Camera-type eye (tissue), 1 donor: ENCODE measurements around the gene ZBTB48. TPM values are rescaled to one million over a fixed set of nuclear protein-coding genes. Genes with fewer than 3 reads are reported as not detected.

Experiments
- total RNA-seq: library from RNA; depleted of rRNA; stranded (reverse); fragments of >200 nt; gene quantifications from one replicate; pipeline ENCODE4 v1.2.3, GENCODE V29; 2014

The ZBTB48 gene
- total RNA-seq: 36.6 TPM

DNA sequence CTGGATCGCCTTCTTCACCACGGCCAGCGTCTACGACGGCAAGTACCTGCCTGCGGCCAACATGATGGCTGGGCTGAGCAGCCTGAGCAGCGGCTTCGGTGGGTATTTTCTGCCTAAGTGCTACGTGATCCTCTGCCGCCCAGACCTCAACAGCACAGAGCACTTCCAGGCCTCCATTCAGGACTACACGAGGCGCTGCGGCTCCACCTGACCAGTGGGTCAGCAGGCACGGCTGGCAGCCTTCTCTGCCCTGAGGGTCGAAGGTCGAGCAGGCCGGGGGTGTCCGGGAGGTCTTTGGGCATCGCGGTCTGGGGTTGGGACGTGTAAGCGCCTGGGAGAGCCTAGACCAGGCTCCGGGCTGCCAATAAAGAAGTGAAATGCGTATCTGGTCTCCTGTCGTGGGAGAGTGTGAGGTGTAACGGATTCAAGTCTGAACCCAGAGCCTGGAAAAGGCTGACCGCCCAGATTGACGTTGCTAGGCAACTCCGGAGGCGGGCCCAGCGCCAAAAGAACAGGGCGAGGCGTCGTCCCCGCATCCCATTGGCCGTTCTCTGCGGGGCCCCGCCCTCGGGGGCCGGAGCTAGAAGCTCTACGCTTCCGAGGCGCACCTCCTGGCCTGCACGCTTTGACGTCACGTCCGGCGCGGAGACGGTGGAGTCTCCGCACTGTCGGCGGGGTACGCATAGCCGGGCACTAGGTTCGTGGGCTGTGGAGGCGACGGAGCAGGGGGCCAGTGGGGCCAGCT lies at the start of gene ZBTB48:
ZBTB48 (plus strand) TSS at position 621 of the 745 bp plus-strand sequence. CDS start 616 bp downstream, outside the sequence.

DNA sequence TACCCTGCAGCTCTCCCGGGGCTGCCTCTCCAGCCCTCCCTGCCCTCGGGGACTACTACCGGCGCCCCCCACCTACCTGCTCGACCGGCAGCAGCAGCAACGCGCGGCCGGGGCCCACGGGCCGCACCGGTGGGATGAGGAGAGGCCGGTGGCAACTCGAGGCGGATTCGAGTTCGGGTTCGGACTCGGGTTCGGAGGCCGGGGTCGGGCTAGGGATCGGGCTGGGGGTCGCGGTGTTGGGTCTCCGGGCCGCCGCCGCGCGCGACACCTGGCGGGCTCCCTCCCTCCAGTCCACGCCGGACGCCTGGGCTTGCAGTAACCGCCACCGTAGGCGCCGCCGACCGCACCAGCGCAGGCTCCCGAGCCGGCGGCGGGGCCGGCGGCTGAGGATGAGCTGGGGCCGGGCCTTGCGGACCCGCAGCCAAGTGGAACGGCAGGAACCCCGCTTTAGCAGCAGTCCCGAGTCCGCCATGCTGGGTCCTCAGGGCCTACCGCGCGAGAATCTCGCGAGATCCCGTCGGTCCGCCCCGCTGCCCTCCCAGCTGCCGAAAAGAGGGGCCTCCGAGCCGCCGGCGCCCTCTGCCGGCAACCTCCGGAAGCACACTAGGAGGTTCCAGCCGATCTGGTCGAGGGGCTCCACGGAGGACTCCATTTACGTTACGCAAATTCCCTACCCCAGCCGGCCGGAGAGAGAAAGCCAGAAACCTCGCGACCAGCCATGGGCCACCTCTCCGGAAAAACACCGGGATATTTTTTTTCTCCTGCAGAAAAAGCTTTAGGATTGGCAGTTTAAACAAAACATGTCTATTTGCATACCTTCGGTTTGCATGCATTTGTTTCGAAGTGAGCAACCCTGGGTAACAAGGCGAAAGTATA lies 25.5 kb upstream of the ZBTB48 start, which contains the start of gene NOL9:
NOL9 (minus strand) TSS at position 483 of the 876 bp plus-strand sequence; CDS start at position 472, 11 bp downstream.

DNA sequence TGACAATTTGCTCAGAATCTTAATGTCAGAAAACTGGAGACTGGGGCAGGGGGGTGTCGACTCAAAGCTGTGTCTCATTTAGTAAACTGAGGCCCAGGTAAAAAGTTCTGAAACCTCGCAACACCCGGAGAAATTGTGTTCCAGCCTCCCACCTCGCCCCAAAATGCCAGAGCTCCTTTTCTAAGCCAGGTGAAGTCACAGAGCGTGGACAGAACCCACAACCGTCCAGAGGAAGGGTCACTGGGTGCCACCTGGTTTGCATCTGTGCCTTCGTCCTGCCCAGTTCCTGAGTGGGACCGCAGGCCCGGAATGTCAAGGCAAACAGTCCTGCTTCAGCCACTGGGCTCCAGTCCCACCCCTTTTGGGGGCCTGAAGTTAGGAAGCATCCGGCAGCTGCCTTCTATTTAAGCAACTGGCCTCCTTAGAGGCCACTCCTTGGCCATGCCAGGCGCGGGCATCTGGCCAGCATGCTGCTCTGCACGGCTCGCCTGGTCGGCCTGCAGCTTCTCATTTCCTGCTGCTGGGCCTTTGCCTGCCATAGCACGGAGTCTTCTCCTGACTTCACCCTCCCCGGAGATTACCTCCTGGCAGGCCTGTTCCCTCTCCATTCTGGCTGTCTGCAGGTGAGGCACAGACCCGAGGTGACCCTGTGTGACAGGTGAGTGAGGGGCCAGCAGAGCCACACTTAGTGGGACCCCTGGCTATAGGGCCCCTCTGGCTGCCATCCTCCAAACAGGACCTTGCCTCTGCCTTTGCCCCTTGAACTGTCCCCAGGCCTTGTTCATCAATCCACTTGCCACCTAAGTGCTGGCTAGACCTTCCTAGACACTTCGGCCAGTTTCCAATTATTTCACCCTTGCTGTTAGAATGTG lies 24.7 kb upstream of the ZBTB48 start, which contains the start of gene TAS1R1:
TAS1R1 (plus strand) TSS at position 401 of the 872 bp plus-strand sequence; CDS start at position 468, 67 bp downstream.

DNA sequence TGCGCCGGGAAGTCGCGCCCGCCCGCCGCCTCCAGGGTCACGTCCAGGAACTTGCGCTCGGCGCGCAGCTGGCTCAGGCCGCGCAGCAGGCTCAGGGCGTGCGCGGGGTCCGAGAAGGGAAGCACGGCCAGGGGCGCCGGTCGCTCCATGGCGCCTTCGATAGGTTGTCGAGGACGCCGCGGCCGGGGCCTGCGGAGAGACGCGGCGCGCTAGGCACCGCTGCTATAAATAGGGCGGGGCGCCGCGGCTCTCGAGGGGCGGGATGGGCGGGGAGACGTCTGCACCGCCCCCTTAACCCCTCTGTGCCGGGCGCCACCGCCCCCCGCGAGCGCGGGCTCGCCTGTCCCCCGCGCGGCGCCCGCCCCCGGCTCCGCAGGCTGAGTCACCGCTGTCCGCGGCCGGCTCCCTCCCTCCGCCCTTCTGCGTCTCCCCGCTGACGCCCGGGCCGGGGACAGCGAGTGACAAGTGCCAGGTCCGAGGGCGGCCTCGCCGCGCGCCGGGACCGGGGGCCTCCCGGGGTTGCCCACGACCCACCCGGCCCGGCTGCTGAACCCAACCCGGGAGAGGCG lies 23.0 kb downstream of the ZBTB48 start, which contains the start of gene KLHL21:
KLHL21 (minus strand) TSS at position 201 of the 569 bp plus-strand sequence; CDS start at position 149, 52 bp downstream.

DNA sequence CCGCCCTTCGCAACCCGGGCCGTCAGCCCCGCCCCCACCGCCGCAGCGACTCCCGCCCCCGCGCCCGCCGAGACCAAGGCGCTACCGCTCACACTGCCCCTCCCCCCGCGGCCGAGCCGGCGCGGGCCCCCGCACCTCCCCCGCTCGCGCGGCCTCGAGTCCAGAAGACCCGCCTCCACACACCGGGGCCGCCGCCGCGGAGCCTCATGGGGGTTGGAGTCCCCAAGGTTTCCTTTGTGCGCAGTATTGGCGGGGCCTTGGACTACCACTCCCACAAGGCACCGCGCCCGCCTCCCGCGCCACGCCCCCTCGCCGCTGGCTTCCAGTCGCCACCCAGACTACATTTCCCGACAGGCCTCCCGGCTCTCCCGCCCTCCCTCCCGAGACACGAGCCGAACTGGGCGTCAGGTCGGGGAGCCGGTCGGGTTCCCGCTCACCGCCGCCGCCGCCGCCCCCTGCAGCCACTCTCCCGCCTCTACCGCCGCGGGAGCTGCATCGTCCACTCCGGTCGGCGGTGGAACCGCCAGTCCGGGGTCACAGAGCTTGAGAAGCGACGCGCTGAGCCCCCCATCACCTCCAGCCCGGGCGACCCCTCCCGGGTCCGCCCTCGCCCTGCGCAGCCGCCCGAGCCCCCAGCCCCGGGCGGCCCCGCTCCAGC lies 33.7 kb downstream of the ZBTB48 start, which contains the start of gene PHF13:
PHF13 (plus strand) TSS at position 371 of the 658 bp plus-strand sequence. CDS start 336 bp downstream, outside the sequence.

DNA sequence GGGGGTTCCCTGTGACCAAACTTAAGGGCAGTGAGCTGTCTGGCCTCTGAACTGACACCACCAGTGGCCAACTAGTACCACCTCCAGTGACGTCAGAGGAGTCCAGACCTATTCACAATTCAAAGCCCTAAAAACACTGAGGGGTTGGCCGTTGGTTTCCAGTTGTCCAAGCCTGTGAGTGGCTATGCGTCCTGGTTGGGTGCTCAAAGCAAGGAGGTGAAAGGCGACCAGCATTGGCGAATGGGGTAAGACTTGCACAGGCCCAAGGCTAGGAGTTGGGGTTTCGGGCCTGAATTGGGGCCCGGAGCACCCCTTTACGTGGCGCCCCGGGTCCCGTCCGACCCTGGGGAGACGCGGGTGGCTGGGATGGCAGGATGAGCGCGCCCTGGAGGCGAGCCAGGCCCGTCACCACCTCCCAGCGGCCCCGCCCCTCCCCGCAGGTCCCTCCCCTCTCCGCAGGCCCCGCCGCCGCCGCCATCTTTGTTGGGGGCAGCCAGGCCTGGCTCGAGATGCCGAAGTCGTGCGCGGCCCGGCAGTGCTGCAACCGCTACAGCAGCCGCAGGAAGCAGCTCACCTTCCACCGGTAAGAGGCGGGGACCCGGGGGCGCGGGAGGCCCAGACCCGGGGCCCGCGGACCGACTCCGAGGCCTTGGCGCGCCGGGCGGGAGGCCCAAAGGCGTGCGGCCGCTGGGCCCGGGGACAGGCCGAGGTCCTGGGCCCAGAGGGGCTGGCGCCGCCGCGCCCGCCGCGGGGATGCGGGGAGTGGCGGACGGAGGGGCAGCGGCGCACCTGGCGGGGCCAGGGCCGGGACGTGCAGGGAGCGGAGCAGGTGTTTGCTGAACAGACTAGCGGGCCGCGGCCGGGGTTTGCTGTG lies 45.2 kb downstream of the ZBTB48 start, which contains the start of gene THAP3:
THAP3 (plus strand) TSS at position 159 of the 874 bp plus-strand sequence; CDS start at position 510, 351 bp downstream.

Other genes with a start within 250 kb of the ZBTB48 start
- 26.3 TPM for gene ACOT7, start 186.2 kb upstream of the ZBTB48 start, total RNA-seq
- 1.2 TPM for gene HES2, start 160.1 kb upstream of the ZBTB48 start, total RNA-seq
- 27.5 TPM for gene ESPN, start 155.2 kb upstream of the ZBTB48 start, total RNA-seq
- gene TNFRSF25, start 113.8 kb upstream of the ZBTB48 start, total RNA-seq: 30.7 TPM
- 34.3 TPM for gene PLEKHG5, start 88.3 kb upstream of the ZBTB48 start, total RNA-seq
- gene NOL9, start 25.5 kb upstream of the ZBTB48 start, total RNA-seq: 43.1 TPM
- gene TAS1R1, start 24.7 kb upstream of the ZBTB48 start, total RNA-seq: not detected
- 25.3 TPM for gene KLHL21, start 22.9 kb downstream of the ZBTB48 start, total RNA-seq
- gene PHF13, start 33.7 kb downstream of the ZBTB48 start, total RNA-seq: 25.0 TPM
- 21.9 TPM for gene THAP3, start 44.9 kb downstream of the ZBTB48 start, total RNA-seq
- 42.3 TPM for gene DNAJC11, start 121.8 kb downstream of the ZBTB48 start, total RNA-seq
- gene CAMTA1, start 205.5 kb downstream of the ZBTB48 start, total RNA-seq: 118 TPM